Stomach (tissue), 9 donors: ENCODE results near the gene TSHZ2. TPM values are rescaled to one million over a fixed set of nuclear protein-coding genes. Genes with fewer than 3 reads are reported as not detected.

Experiments used
- DNase-seq, 2 donors: peaks; one replicate each; pipeline versions ENCODE4 v3.0.0 to v3.0.0-alpha.2; 2013 to 2019
- H3K27ac ChIP-seq, 5 donors: fragments of 200-600 bp in 4 of 5; sonication (generic) in 4 of 5; one replicate each; pipeline ENCODE4 v1.5.1; 2013 to 2019; ENCODE audit warnings: mild to moderate bottlenecking in 1 of 5, moderate library complexity in 1 of 5
- H3K27me3 ChIP-seq, 3 donors: fragments of 200-600 bp; sonication (generic); one replicate each; pipeline ENCODE4 v1.5.1; 2017 to 2019; ENCODE audit warnings: mixed run types in 1 of 3
- H3K36me3 ChIP-seq, 4 donors: fragments of 200-600 bp; sonication (generic); 1 replicate in 3 of 4; 2 replicates in 1 of 4; pipeline ENCODE4 v1.5.1; 2016 to 2019
- H3K4me1 ChIP-seq, 4 donors: fragments of 200-600 bp; sonication (generic); one replicate each; pipeline ENCODE4 v1.5.1; 2016 to 2019
- H3K4me3 ChIP-seq, 4 donors: fragments of 200-600 bp; sonication (generic) in 3 of 4; one replicate each; pipeline ENCODE4 v1.5.1; 2016 to 2019; ENCODE audit warnings: mild to moderate bottlenecking in 1 of 4
- H3K9me3 ChIP-seq, 4 donors: fragments of 200-600 bp; sonication (generic); one replicate each; pipeline ENCODE4 v1.5.1; 2016 to 2019
- CTCF ChIP-seq, 7 experiments: fragments of 450-650 bp in 4 of 7; fragments of 200-600 bp in 3 of 7; sonication (generic) in 3 of 7; IDR thresholded peaks; one replicate each; pipeline ENCODE4 v1.5.1; 2016 to 2019; ENCODE audit warnings: antibody characterized with exemption in 7 of 7, control low read depth in 2 of 7, mild to moderate bottlenecking in 1 of 7
- EP300 ChIP-seq: sonication (generic); formaldehyde crosslinking; IDR thresholded peaks from one replicate; pipeline ENCODE4 v1.6.1; 2017; ENCODE audit warnings: antibody characterized with exemption
- POLR2A ChIP-seq, 4 donors: fragments of 450-650 bp; IDR thresholded peaks; one replicate each; pipeline ENCODE4 v1.6.1; 2016; ENCODE audit warnings: antibody characterized with exemption in 4 of 4, control low read depth in 2 of 4, mild to moderate bottlenecking in 1 of 4, moderate library complexity in 1 of 4
- POLR2AphosphoS5 ChIP-seq, 3 donors: sonication (generic); formaldehyde crosslinking; IDR thresholded peaks; one replicate each; pipeline ENCODE4 v1.6.1; 2016; ENCODE audit warnings: antibody characterized with exemption in 3 of 3
- WGBS, 5 donors: extraction: QIAGEN DNeasy Blood & Tissue Kit in 3 of 5; methylation state at CpG; one replicate each; pipeline versions ENCODE4 v1.1.5 to v1.1.7; 2013 to 2018; 5-methylcytosine and 5-hydroxymethylcytosine counted together
- intact Hi-C: fragments of 100-400 bp; cut with DNase I; formaldehyde crosslinking; loops from one replicate; pipeline ENCODE4 v1.15.1; 2023; ENCODE audit warnings: low total_unique reads
- polyA plus RNA-seq, 3 donors: library from polyadenylated mRNA; stranded (reverse); fragments of 200-250 nt; gene quantifications; one replicate each; pipeline ENCODE4 v1.2.3, GENCODE V29; 2013
- total RNA-seq, 5 donors: library from RNA; depleted of rRNA; stranded (reverse); fragments of >200 nt; gene quantifications; one replicate each; pipeline versions ENCODE4 v1.1.0 to v1.2.3, GENCODE V29; 2014 to 2016
- donor health status: healthy with polysubstance abuse.
- donor health status: Bipolar disorder and iron deficiency.
- donor health status: healthy.

Gene TSHZ2
- total and polyA plus RNA-seq, 8 donors = 2.9 to 20.5 (median 5.8) TPM

- TF ChIP-seq CTCF (IDR thresholded peaks at IDR 0.05) = no peak
- no peak for TF ChIP-seq EP300
- no peak for TF ChIP-seq POLR2AphosphoS5 (IDR thresholded peaks at IDR 0.05)
- TF ChIP-seq POLR2A (IDR thresholded peaks at IDR 0.05) = no peak
- Histone ChIP-seq H3K36me3 (no peaks in the 10 kb centered on the region), H3K27ac (no peak overlapping the region), H3K4me3 (no peak overlapping the region), H3K9me3 (no peaks in the 10 kb centered on the region), H3K27me3 (peaks cover 0 to 6% (median 0%) of the 10 kb centered on the region in 3 donors), H3K4me1 (peaks cover 0 to 6% (median 0%) of the 10 kb centered on the region in 4 donors)
- intact Hi-C loops = no loop called here
- DNase-seq = no peak
- WGBS, 5 donors = 52 to 69% (median 62%) methylated on average over 6 of the region's 6 CpGs
Measured at GRCh38 chr20:53186635-53187034, 214.5 kb downstream of the TSHZ2 start.

GRCh38 chr20:53187392-53188068 is 215.4 kb downstream of the TSHZ2 start:
- Histone ChIP-seq H3K4me3 (no peak overlapping the region), H3K27me3 (peaks cover 0 to 6% (median 0%) of the 10 kb centered on the region in 3 donors), H3K4me1 (peaks cover 0 to 6% (median 0%) of the 10 kb centered on the region in 4 donors), H3K36me3 (no peaks in the 10 kb centered on the region), H3K27ac (no peak overlapping the region), H3K9me3 (no peaks in the 10 kb centered on the region)
- TF ChIP-seq POLR2AphosphoS5 (IDR thresholded peaks at IDR 0.05) (no peak), EP300 (no peak), POLR2A (IDR thresholded peaks at IDR 0.05) (no peak), CTCF (IDR thresholded peaks at IDR 0.05) (no peak)
- intact Hi-C loops = no loop called here
- WGBS, 5 donors = 46 to 55% (median 47%) methylated on average over 10 of the region's 10 CpGs
- peak in 1 of 2 donors; percentile 77 for DNase-seq

GRCh38 chr20:53190225-53190624 is 218.1 kb downstream of the TSHZ2 start:
- no peaks in the 10 kb centered on the region for H3K9me3 ChIP-seq
- TF ChIP-seq CTCF (IDR thresholded peaks at IDR 0.05) (no peak), POLR2A (IDR thresholded peaks at IDR 0.05) (no peak), EP300 (no peak), POLR2AphosphoS5 (IDR thresholded peaks at IDR 0.05) (no peak)
- H3K36me3 ChIP-seq = no peaks in the 10 kb centered on the region
- no peak overlapping the region for H3K4me3 ChIP-seq
- H3K27me3 ChIP-seq = peaks cover 0 to 6% (median 0%) of the 10 kb centered on the region in 3 donors
- intact Hi-C loops = no loop called here
- peaks cover 0 to 6% (median 0%) of the 10 kb centered on the region in 4 donors for H3K4me1 ChIP-seq
- DNase-seq = no peak
- 84 to 90% (median 88%) methylated on average over 6 of the region's 6 CpGs for WGBS, 5 donors
- H3K27ac ChIP-seq = no peak overlapping the region

- DNase-seq = no peak
- H3K4me3 ChIP-seq = no peak overlapping the region
- TF ChIP-seq CTCF (IDR thresholded peaks at IDR 0.05) (no peak), POLR2AphosphoS5 (IDR thresholded peaks at IDR 0.05) (no peak), EP300 (no peak), POLR2A (IDR thresholded peaks at IDR 0.05) (no peak)
- intact Hi-C loops = no loop called here
- no peaks in the 10 kb centered on the region for H3K27me3 ChIP-seq
- H3K4me1 ChIP-seq = peaks cover 0 to 6% (median 0%) of the 10 kb centered on the region in 4 donors
- H3K9me3 ChIP-seq = no peaks in the 10 kb centered on the region
- no peaks in the 10 kb centered on the region for H3K36me3 ChIP-seq
- H3K27ac ChIP-seq = no peak overlapping the region
- WGBS, 5 donors = 74 to 89% (median 80%) methylated on average over 2 of the region's 2 CpGs
Measured at GRCh38 chr20:53191957-53192356, 219.8 kb downstream of the TSHZ2 start.
